GM12878 (cell line): ENCODE results near the gene NPDC1. TPM values are rescaled to one million over a fixed set of nuclear protein-coding genes. Genes with fewer than 3 reads are reported as not detected.

Source experiments
- ATAC-seq: fragments of 200-7000 bp; cut with Tn5 transposase; 3 replicates; pipeline ENCODE4 v1.9.1; 2020; ENCODE audit warnings: mild to moderate bottlenecking, moderate library complexity
- BruUV-seq: library from RNA; stranded (reverse); fragments of 400-500 nt; replicated peaks from 2 replicates; lab custom pipeline; 2021; lab: Mats Ljungman, UMichigan
- CTCF ChIA-PET: fragments of 300-600 bp; sonication (Branson Sonifier 250); formaldehyde crosslinking; extraction: SDS; loops from one replicate; lab custom pipeline; 2021; ENCODE audit warnings: inconsistent platforms; lab: Yijun Ruan, JAX
- POLR2A ChIA-PET: fragments of 350-600 bp; formaldehyde crosslinking; extraction: SDS; loops from one replicate; lab custom pipeline; 2021; ENCODE audit warnings: inconsistent platforms; lab: Charles Lee
- RAD21 ChIA-PET: fragments of 300-600 bp; sonication (Branson Sonifier 250); formaldehyde crosslinking; loops from one replicate; lab custom pipeline; 2023; ENCODE audit warnings: antibody characterized with exemption; ENCODE audit not compliant: unreplicated experiment; lab: Charles Lee
- SMC1A ChIA-PET: fragments of 300-600 bp; sonication (Branson Sonifier 250); formaldehyde crosslinking; loops from one replicate; lab custom pipeline; 2023; ENCODE audit not compliant: unreplicated experiment, uncharacterized antibody; lab: Charles Lee
- DNase-seq: peaks from one replicate; pipeline ENCODE4 v3.0.0-alpha.2; 2011; ENCODE audit warnings: low read depth, low spot score
- FAIRE-seq: peaks from 3 replicates; lab custom pipeline; 2011; peaks lifted over from hg19 to GRCh38; lab: Jason Lieb, UNC
- H2AFZ ChIP-seq: 2 replicates; pipeline ENCODE4 v1.6.0; 2011; ENCODE audit warnings: low read depth, low read length, control low read depth; ENCODE audit not compliant: control insufficient read depth
- H3K27ac ChIP-seq: 2 replicates; pipeline ENCODE4 v1.5.1; 2011; ENCODE audit warnings: control low read depth; ENCODE audit not compliant: control insufficient read depth, insufficient read depth
- H3K27me3 ChIP-seq, 2 experiments: replicated peaks in 1 of 2; 2 replicates each; pipeline versions ENCODE4 v1.6.0 to v1.6.1; 2011; ENCODE audit warnings: low read length in 1 of 2; ENCODE audit not compliant: control insufficient read depth in 2 of 2, insufficient read depth in 2 of 2
- H3K36me3 ChIP-seq, 2 experiments: 2 replicates each; pipeline ENCODE4 v1.5.1; 2011; ENCODE audit warnings: low read length in 1 of 2; ENCODE audit not compliant: control insufficient read depth in 2 of 2, insufficient read depth in 2 of 2
- H3K4me1 ChIP-seq: 2 replicates; pipeline ENCODE4 v1.6.1; 2011; ENCODE audit warnings: mild to moderate bottlenecking, low read length, moderate library complexity, mixed read lengths; ENCODE audit not compliant: control insufficient read depth, insufficient read depth
- H3K4me2 ChIP-seq: 2 replicates; pipeline ENCODE4 v1.6.0; 2011; ENCODE audit warnings: control low read depth; ENCODE audit not compliant: control insufficient read depth, insufficient read depth
- H3K4me3 ChIP-seq: fragments of 200-600 bp; sonication (generic); 2 replicates; pipeline ENCODE4 v1.5.1; 2016
- H3K79me2 ChIP-seq: 2 replicates; pipeline ENCODE4 v1.6.0; 2011; ENCODE audit warnings: low read length; ENCODE audit not compliant: control insufficient read depth, insufficient read depth
- H3K9ac ChIP-seq: 2 replicates; pipeline ENCODE4 v1.8.0; 2011; ENCODE audit warnings: low read length, control low read depth, mixed read lengths; ENCODE audit not compliant: control insufficient read depth, insufficient read depth
- H3K9me3 ChIP-seq: replicated peaks from 3 replicates; pipeline ENCODE4 v1.5.1; 2011; ENCODE audit warnings: mild to moderate bottlenecking, low read length; ENCODE audit not compliant: control insufficient read depth, insufficient read depth
- H4K20me1 ChIP-seq: 2 replicates; pipeline ENCODE4 v1.6.0; 2011; ENCODE audit not compliant: control insufficient read depth, insufficient read depth
- ATF7 ChIP-seq: fragments of 450-650 bp; IDR thresholded peaks from 2 replicates; pipeline ENCODE4 v1.6.1; 2016; ENCODE audit warnings: low read depth, mild to moderate bottlenecking
- BACH1 ChIP-seq: fragments of 450-650 bp; IDR thresholded peaks from 2 replicates; pipeline ENCODE4 v1.6.1; 2017; ENCODE audit warnings: mild to moderate bottlenecking, borderline replicate concordance
- CREM ChIP-seq: IDR thresholded peaks from 2 replicates; pipeline ENCODE4 v1.6.1; 2014; ENCODE audit warnings: antibody characterized with exemption, low read depth
- E2F4 ChIP-seq: IDR thresholded peaks from 2 replicates; pipeline ENCODE4 v1.6.1; 2012; ENCODE audit warnings: low read depth, low read length, improper control_type of control experiment
- GATAD2B ChIP-seq: fragments of 450-650 bp; conservative IDR thresholded peaks from 2 replicates; pipeline ENCODE4 v1.6.1; 2017; ENCODE audit warnings: low read depth, mild to moderate bottlenecking, moderate library complexity
- IKZF2 ChIP-seq, 2 experiments: fragments of 450-650 bp; IDR thresholded peaks; 2 replicates each; pipeline ENCODE4 v1.6.1; 2017; ENCODE audit warnings: mild to moderate bottlenecking in 2 of 2, moderate library complexity in 2 of 2
- MTA2 ChIP-seq: fragments of 450-650 bp; IDR thresholded peaks from 2 replicates; pipeline ENCODE4 v1.6.1; 2016; ENCODE audit warnings: low read depth, mild to moderate bottlenecking, moderate library complexity
- NBN ChIP-seq: fragments of 450-650 bp; IDR thresholded peaks from 2 replicates; pipeline ENCODE4 v1.6.1; 2016
- PAX5 ChIP-seq: IDR thresholded peaks from 2 replicates; pipeline ENCODE4 v1.6.1; 2011; ENCODE audit warnings: low read depth, low read length, borderline replicate concordance
- PKNOX1 ChIP-seq: fragments of 450-650 bp; IDR thresholded peaks from 2 replicates; pipeline ENCODE4 v1.6.1; 2016; ENCODE audit warnings: mild to moderate bottlenecking
- RAD51 ChIP-seq: fragments of 450-650 bp; IDR thresholded peaks from 2 replicates; pipeline ENCODE4 v1.6.1; 2016; ENCODE audit warnings: moderate library complexity, mild to moderate bottlenecking, inconsistent platforms
- RELB ChIP-seq: fragments of 450-650 bp; IDR thresholded peaks from 2 replicates; pipeline ENCODE4 v1.6.1; 2017; ENCODE audit warnings: low read depth, mild to moderate bottlenecking, moderate library complexity
- SP1 ChIP-seq: IDR thresholded peaks from one replicate; pipeline ENCODE4 v1.6.1; 2011; ENCODE audit warnings: low read depth, low read length
- ZNF687 ChIP-seq: fragments of 450-650 bp; IDR thresholded peaks from 2 replicates; pipeline ENCODE4 v1.6.1; 2017; ENCODE audit warnings: mild to moderate bottlenecking, moderate library complexity
- WGBS: methylation state at CpG from one replicate; pipeline ENCODE4 v1.1.6; 2016; ENCODE audit warnings: low lambda C conversion rate; ENCODE audit not compliant: insufficient replicate concordance, insufficient coverage; ENCODE audit errors: missing lambda C conversion rate; 5-methylcytosine and 5-hydroxymethylcytosine counted together
- in situ Hi-C: fragments of 300-500 bp; cut with MboI; formaldehyde crosslinking; loops from 9 replicates; pipeline ENCODE4 v1.14.3; 2018; ENCODE audit warnings: mixed read lengths
- intact Hi-C: fragments of 100-400 bp; cut with micrococcal nuclease; formaldehyde crosslinking; loops from one replicate; pipeline ENCODE4 v1.14.2; 2022; ENCODE audit not compliant: unreplicated experiment
- polyA plus RNA-seq, 11 experiments: library from polyadenylated mRNA; depleted of rRNA in 4 of 11; unstranded in 6 of 11; stranded (reverse) in 5 of 11; fragments of >200 nt; fragmentation: Nextera tagmentation in 4 of 11; fragmentation: Illumina TruSeq in 1 of 11; extraction: Ambion mirVana in 4 of 11; extraction: Trizol in 1 of 11; gene quantifications; 1 replicate in 1 of 11; 2 replicates in 10 of 11; pipeline versions ENCODE4 v1.2.1 to v1.2.3, GENCODE V29; 2011 to 2016; ENCODE audit warnings: inconsistent platforms in 2 of 11, missing spikeins in 2 of 11, low read depth in 1 of 11
- total RNA-seq, 4 experiments: library from RNA; depleted of rRNA in 3 of 4; stranded (reverse); fragments of >200 nt in 3 of 4; fragmentation: Illumina TruSeq in 1 of 4; extraction: Trizol in 1 of 4; gene quantifications; 2 replicates each; pipeline versions ENCODE4 v1.2.1 to v1.2.3, GENCODE V29; 2013 to 2021

NPDC1 gene
- total and polyA plus RNA-seq, 10 of the 15 experiments (the other 5 are each of a cell fraction or from before 2014, with no cell fraction given), result 0.04 to 1.7 (median 0.77) TPM; not detected in 2

- in situ Hi-C loops, result no loop called here
- Histone ChIP-seq H2AFZ (peak overlapping the region; percentile 54), H3K9ac (no peak overlapping the region), H3K4me2 (peak overlapping the region; percentile 79), H4K20me1 (no peaks in the 10 kb centered on the region), H3K27me3 (peaks cover 2 to 10% of the 10 kb centered on the region in 2 experiments; a peak in 3 of 4 replicates), H3K27ac (no peak overlapping the region), H3K4me1 (peaks cover 37% of the 10 kb centered on the region), H3K79me2 (no peaks in the 10 kb centered on the region), H3K9me3 (peaks cover 2% of the 10 kb centered on the region; the same call in 1 of the 3 replicates), H3K36me3 (no peaks in the 10 kb centered on the region), H3K4me3 (no peak overlapping the region)
- DNase-seq, result peak; percentile 82
- RAD21 ChIA-PET, result interaction anchor here (0.6 to 3.6 kb wide), 8 partner anchors 24 to 717 kb away, joined by 3 to 16 read pairs (median 4); no protein-coding TSS in a partner anchor
- peak; percentile 87 for ATAC-seq
- POLR2A ChIA-PET, result interaction anchor here (0.6 to 1.8 kb wide), 5 partner anchors 9 to 119 kb away, joined by 3 to 5 read pairs (median 3); partner anchors contain the start of gene TRAF2
- WGBS, result 1% methylated on average over 9 of the region's 10 CpGs
- peak; percentile 99 for FAIRE-seq
- intact Hi-C loops, result no loop called here
- no TSS peak for BruUV-seq
- SMC1A ChIA-PET, result interaction anchor here (0.9 to 1.7 kb wide), 4 partner anchors 35 to 99 kb away, joined by 3 to 6 read pairs (median 5); no protein-coding TSS in a partner anchor
- CTCF ChIA-PET, result interaction anchor here (0.9 to 2.8 kb wide), 7 partner anchors 8 to 71 kb away, joined by 3 to 17 read pairs (median 4); no protein-coding TSS in a partner anchor
- TF ChIP-seq ATF7 (peak; percentile 84), SP1 (peak; percentile 44), GATAD2B (peak; percentile 9; the same call in 1 of the 2 replicates), PAX5 (0 out of 2 replicates have a peak, but pooled peaks have one; percentile 33), E2F4 (no peak), RELB (peak; percentile 77; the same call in 1 of the 2 replicates), RAD51 (peak; percentile 37; the same call in 1 of the 2 replicates), PKNOX1 (peak; percentile 91), ZNF687 (no peak), IKZF2 (IDR thresholded peaks at IDR 0.05) (peak; percentile 66 to 68), MTA2 (peak; percentile 75), CREM (0 out of 2 replicates have a peak, but pooled peaks have one; percentile 28), BACH1 (peak; percentile 23; the same call in 1 of the 2 replicates), NBN (peak; percentile 69; the same call in 1 of the 2 replicates)
These were observed 45.6 kb downstream of the NPDC1 start for GRCh38 chr9:137000177-137000930.
